GM12878 (cell line): ENCODE results near the gene PARVA.

Source experiments
- CBX5 ChIP-seq: sonication (generic); IDR thresholded peaks from 2 replicates; pipeline ENCODE4 v1.6.1; 2016; ENCODE audit warnings: low read depth, moderate library complexity, mild to moderate bottlenecking, inconsistent platforms
- CTCF ChIP-seq, 3 experiments: IDR thresholded peaks in 2 of 3; conservative IDR thresholded peaks in 1 of 3; 2 replicates each; pipeline ENCODE4 v1.5.1; 2011; ENCODE audit warnings: low read depth in 3 of 3, low read length in 3 of 3, mild to moderate bottlenecking in 3 of 3, control low read depth in 2 of 3, moderate library complexity in 2 of 3, inconsistent platforms in 1 of 3, mixed read lengths in 1 of 3; ENCODE audit not compliant: control insufficient read depth in 2 of 3, insufficient read depth in 1 of 3; ENCODE audit errors: extremely low read depth in 1 of 3
- ESRRA ChIP-seq: IDR thresholded peaks from 2 replicates; pipeline ENCODE4 v1.6.1; 2012; ENCODE audit warnings: mild to moderate bottlenecking, low read length, improper control_type of control experiment
- EZH2 ChIP-seq: IDR thresholded peaks from 2 replicates; pipeline ENCODE4 v1.6.1; 2012; ENCODE audit warnings: low read depth, mild to moderate bottlenecking, control low read depth, inconsistent platforms, low read length, borderline replicate concordance; ENCODE audit not compliant: control insufficient read depth
- IRF4 ChIP-seq: IDR thresholded peaks from 2 replicates; pipeline ENCODE4 v1.6.1; 2011; ENCODE audit warnings: low read depth, low read length
- JUND ChIP-seq: IDR thresholded peaks from 2 replicates; pipeline ENCODE4 v1.6.1; 2012; ENCODE audit warnings: low read depth, mild to moderate bottlenecking, low read length, improper control_type of control experiment, moderate library complexity
- POLR2A ChIP-seq: IDR thresholded peaks from 2 replicates; pipeline ENCODE4 v1.6.1; 2011; ENCODE audit warnings: low read depth, mild to moderate bottlenecking, low read length
- ZBTB4 ChIP-seq: fragments of 450-650 bp; formaldehyde crosslinking; IDR thresholded peaks from 2 replicates; pipeline ENCODE4 v1.4.0; 2022; ENCODE audit warnings: mild to moderate bottlenecking, moderate library complexity
- TF ChIP-seq, protein P1 (sequence below): IDR thresholded peaks from 2 replicates; pipeline ENCODE4 v1.6.1; 2012; ENCODE audit warnings: low read length, inconsistent platforms

DNA sequence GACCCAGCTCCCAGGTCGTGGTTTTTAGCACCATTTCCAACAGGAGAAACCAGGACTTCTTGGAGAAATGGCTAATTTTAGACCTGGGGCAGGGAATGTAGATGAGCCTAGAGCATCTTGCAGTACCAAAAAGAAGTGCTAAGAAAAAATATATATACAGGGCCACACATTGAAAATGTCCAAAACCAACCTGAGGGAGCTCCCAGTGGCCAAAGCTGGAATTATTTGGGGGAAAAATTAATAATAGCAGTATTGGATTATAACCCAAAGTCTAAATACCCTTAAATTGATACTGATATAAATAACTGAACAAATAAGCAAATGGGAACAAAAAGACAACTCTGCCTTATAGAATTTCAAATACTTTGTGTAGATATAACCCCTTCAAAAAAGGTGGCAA, 108.0 kb downstream of the PARVA start:
- TF ChIP-seq CBX5 (no peak), EZH2 (no peak), ESRRA (no peak), CTCF (IDR thresholded peaks at IDR 0.05 in 2 of 3, conservative IDR thresholded peaks at IDR 0.05 in 1 of 3; ENCODE audit: control insufficient read depth in 2 of 3, extremely low read depth in 1 of 3, insufficient read depth in 1 of 3, low read depth in 3 of 3, low read length in 3 of 3) (no peak), JUND (no peak), ZBTB4 (CRISPR knock-in tag) (no peak), POLR2A (no peak), IRF4 (no peak)
- TF ChIP-seq, protein P1, sequence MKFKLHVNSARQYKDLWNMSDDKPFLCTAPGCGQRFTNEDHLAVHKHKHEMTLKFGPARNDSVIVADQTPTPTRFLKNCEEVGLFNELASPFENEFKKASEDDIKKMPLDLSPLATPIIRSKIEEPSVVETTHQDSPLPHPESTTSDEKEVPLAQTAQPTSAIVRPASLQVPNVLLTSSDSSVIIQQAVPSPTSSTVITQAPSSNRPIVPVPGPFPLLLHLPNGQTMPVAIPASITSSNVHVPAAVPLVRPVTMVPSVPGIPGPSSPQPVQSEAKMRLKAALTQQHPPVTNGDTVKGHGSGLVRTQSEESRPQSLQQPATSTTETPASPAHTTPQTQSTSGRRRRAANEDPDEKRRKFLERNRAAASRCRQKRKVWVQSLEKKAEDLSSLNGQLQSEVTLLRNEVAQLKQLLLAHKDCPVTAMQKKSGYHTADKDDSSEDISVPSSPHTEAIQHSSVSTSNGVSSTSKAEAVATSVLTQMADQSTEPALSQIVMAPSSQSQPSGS, result no peak
